Measurements from ENCODE around the gene DNAJA4. TPM values are rescaled to one million over a fixed set of nuclear protein-coding genes. Genes with fewer than 3 reads are reported as not detected.

The DNAJA4 gene
- total and polyA plus RNA-seq, 2 experiments from 2014 or later = 5.0 to 12.5 TPM

DNA sequence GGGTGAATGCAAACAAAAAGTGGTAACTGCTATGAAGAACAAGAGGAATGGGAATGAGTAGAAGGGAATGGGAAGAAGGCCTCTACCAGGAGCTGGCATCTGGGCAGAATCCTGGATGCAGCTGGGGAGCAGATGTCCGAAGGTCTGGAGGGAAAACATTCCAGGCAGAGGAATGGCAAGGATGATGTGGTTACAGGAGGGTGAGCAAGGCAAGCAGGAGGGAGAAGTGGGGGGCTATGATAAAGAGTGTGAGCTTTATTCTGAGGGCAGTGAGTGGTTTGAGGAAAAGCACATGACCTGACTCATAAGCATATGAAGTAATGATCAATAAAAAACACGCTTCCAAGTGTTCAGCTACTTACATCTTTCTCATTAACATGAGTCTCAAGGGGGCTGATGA lies 18.0 kb downstream of the DNAJA4 start:
- Histone ChIP-seq H3K9me2 (ENCODE audit: insufficient read depth) (no peaks in the 10 kb centered on the region), H3K27ac (ENCODE audit: low read depth) (no peak overlapping the region), H3K4me3 (no peak overlapping the region), H3F3A (replicated peaks; ENCODE audit: low read depth) (no peaks in the 10 kb centered on the region), H2AFZ (no peak overlapping the region), H3K4me2 (no peak overlapping the region), H3K79me2 (replicated peaks; ENCODE audit: insufficient read depth) (no peaks in the 10 kb centered on the region), H3K4me1 (ENCODE audit: insufficient read depth) (no peaks in the 10 kb centered on the region), H3K36me3 (ENCODE audit: insufficient read depth) (0 out of 2 replicates have a peak, but pooled peaks cover 5% of the 10 kb centered on the region), H4K20me1 (replicated peaks; ENCODE audit: insufficient read depth) (no peaks in the 10 kb centered on the region; the same call in 1 of the 2 replicates), H3K27me3 (ENCODE audit: insufficient read depth) (no peaks in the 10 kb centered on the region)
- ATAC-seq = no peak
- no peak overlapping the region for H3K27ac Mint-ChIP-seq
- H3K4me3 Mint-ChIP-seq = no peak overlapping the region
- no peaks in the 10 kb centered on the region for H3K9me3 Mint-ChIP-seq
- peaks cover 2% of the 10 kb centered on the region for H3K27me3 Mint-ChIP-seq (ENCODE audit: insufficient read depth, low read depth, poor library complexity)
- TF ChIP-seq CREB1 (CRISPR knock-in tag; IDR thresholded peaks at IDR 0.05; ENCODE audit: low read depth) (no peak), EZH2 (IDR thresholded peaks at IDR 0.05; ENCODE audit: low read depth, unreplicated experiment) (no peak), JUNB (IDR thresholded peaks at IDR 0.05; ENCODE audit: unreplicated experiment) (no peak), ZNF331 (CRISPR knock-in tag; IDR thresholded peaks at IDR 0.05; ENCODE audit: low read depth) (no peak), NANOG (IDR thresholded peaks at IDR 0.05; ENCODE audit: borderline replicate concordance) (no peak), POLR2AphosphoS5 (IDR thresholded peaks at IDR 0.05; ENCODE audit: low read depth) (no peak), EZH2phosphoT487 (IDR thresholded peaks at IDR 0.05; ENCODE audit: unreplicated experiment) (no peak), ZNF114 (CRISPR knock-in tag; IDR thresholded peaks at IDR 0.05) (no peak), STAT1 (IDR thresholded peaks at IDR 0.05; ENCODE audit: unreplicated experiment) (no peak)
- TF ChIP-seq, protein P1, sequence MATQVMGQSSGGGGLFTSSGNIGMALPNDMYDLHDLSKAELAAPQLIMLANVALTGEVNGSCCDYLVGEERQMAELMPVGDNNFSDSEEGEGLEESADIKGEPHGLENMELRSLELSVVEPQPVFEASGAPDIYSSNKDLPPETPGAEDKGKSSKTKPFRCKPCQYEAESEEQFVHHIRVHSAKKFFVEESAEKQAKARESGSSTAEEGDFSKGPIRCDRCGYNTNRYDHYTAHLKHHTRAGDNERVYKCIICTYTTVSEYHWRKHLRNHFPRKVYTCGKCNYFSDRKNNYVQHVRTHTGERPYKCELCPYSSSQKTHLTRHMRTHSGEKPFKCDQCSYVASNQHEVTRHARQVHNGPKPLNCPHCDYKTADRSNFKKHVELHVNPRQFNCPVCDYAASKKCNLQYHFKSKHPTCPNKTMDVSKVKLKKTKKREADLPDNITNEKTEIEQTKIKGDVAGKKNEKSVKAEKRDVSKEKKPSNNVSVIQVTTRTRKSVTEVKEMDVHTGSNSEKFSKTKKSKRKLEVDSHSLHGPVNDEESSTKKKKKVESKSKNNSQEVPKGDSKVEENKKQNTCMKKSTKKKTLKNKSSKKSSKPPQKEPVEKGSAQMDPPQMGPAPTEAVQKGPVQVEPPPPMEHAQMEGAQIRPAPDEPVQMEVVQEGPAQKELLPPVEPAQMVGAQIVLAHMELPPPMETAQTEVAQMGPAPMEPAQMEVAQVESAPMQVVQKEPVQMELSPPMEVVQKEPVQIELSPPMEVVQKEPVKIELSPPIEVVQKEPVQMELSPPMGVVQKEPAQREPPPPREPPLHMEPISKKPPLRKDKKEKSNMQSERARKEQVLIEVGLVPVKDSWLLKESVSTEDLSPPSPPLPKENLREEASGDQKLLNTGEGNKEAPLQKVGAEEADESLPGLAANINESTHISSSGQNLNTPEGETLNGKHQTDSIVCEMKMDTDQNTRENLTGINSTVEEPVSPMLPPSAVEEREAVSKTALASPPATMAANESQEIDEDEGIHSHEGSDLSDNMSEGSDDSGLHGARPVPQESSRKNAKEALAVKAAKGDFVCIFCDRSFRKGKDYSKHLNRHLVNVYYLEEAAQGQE (IDR thresholded peaks at IDR 0.05; ENCODE audit: unreplicated experiment) = no peak
- TF ChIP-seq, protein P2, sequence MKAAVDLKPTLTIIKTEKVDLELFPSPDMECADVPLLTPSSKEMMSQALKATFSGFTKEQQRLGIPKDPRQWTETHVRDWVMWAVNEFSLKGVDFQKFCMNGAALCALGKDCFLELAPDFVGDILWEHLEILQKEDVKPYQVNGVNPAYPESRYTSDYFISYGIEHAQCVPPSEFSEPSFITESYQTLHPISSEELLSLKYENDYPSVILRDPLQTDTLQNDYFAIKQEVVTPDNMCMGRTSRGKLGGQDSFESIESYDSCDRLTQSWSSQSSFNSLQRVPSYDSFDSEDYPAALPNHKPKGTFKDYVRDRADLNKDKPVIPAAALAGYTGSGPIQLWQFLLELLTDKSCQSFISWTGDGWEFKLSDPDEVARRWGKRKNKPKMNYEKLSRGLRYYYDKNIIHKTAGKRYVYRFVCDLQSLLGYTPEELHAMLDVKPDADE (IDR thresholded peaks at IDR 0.05) = no peak
- TF ChIP-seq, protein P3, sequence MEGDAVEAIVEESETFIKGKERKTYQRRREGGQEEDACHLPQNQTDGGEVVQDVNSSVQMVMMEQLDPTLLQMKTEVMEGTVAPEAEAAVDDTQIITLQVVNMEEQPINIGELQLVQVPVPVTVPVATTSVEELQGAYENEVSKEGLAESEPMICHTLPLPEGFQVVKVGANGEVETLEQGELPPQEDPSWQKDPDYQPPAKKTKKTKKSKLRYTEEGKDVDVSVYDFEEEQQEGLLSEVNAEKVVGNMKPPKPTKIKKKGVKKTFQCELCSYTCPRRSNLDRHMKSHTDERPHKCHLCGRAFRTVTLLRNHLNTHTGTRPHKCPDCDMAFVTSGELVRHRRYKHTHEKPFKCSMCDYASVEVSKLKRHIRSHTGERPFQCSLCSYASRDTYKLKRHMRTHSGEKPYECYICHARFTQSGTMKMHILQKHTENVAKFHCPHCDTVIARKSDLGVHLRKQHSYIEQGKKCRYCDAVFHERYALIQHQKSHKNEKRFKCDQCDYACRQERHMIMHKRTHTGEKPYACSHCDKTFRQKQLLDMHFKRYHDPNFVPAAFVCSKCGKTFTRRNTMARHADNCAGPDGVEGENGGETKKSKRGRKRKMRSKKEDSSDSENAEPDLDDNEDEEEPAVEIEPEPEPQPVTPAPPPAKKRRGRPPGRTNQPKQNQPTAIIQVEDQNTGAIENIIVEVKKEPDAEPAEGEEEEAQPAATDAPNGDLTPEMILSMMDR (conservative IDR thresholded peaks at IDR 0.05; ENCODE audit: low read depth in 2 of 2) = no peak
- TF ChIP-seq, protein P4, sequence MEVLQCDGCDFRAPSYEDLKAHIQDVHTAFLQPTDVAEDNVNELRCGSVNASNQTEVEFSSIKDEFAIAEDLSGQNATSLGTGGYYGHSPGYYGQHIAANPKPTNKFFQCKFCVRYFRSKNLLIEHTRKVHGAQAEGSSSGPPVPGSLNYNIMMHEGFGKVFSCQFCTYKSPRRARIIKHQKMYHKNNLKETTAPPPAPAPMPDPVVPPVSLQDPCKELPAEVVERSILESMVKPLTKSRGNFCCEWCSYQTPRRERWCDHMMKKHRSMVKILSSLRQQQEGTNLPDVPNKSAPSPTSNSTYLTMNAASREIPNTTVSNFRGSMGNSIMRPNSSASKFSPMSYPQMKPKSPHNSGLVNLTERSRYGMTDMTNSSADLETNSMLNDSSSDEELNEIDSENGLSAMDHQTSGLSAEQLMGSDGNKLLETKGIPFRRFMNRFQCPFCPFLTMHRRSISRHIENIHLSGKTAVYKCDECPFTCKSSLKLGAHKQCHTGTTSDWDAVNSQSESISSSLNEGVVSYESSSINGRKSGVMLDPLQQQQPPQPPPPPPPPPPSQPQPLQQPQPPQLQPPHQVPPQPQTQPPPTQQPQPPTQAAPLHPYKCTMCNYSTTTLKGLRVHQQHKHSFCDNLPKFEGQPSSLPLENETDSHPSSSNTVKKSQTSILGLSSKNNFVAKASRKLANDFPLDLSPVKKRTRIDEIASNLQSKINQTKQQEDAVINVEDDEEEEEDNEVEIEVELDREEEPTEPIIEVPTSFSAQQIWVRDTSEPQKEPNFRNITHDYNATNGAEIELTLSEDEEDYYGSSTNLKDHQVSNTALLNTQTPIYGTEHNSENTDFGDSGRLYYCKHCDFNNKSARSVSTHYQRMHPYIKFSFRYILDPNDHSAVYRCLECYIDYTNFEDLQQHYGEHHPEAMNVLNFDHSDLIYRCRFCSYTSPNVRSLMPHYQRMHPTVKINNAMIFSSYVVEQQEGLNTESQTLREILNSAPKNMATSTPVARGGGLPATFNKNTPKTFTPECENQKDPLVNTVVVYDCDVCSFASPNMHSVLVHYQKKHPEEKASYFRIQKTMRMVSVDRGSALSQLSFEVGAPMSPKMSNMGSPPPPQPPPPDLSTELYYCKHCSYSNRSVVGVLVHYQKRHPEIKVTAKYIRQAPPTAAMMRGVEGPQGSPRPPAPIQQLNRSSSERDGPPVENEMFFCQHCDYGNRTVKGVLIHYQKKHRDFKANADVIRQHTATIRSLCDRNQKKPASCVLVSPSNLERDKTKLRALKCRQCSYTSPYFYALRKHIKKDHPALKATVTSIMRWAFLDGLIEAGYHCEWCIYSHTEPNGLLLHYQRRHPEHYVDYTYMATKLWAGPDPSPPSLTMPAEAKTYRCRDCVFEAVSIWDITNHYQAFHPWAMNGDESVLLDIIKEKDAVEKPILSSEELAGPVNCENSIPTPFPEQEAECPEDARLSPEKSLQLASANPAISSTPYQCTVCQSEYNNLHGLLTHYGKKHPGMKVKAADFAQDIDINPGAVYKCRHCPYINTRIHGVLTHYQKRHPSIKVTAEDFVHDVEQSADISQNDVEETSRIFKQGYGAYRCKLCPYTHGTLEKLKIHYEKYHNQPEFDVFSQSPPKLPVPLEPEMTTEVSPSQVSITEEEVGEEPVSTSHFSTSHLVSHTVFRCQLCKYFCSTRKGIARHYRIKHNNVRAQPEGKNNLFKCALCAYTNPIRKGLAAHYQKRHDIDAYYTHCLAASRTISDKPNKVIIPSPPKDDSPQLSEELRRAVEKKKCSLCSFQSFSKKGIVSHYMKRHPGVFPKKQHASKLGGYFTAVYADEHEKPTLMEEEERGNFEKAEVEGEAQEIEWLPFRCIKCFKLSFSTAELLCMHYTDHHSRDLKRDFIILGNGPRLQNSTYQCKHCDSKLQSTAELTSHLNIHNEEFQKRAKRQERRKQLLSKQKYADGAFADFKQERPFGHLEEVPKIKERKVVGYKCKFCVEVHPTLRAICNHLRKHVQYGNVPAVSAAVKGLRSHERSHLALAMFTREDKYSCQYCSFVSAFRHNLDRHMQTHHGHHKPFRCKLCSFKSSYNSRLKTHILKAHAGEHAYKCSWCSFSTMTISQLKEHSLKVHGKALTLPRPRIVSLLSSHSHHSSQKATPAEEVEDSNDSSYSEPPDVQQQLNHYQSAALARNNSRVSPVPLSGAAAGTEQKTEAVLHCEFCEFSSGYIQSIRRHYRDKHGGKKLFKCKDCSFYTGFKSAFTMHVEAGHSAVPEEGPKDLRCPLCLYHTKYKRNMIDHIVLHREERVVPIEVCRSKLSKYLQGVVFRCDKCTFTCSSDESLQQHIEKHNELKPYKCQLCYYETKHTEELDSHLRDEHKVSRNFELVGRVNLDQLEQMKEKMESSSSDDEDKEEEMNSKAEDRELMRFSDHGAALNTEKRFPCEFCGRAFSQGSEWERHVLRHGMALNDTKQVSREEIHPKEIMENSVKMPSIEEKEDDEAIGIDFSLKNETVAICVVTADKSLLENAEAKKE (CRISPR knock-in tag; IDR thresholded peaks at IDR 0.05) = no peak
- DNase-seq (ENCODE audit: low spot score) = no peak
- H3K36me3 Mint-ChIP-seq (ENCODE audit: low read depth) = 0 out of 3 replicates have a peak, but pooled peaks cover 5% of the 10 kb centered on the region
- H3K4me1 Mint-ChIP-seq = no peaks in the 10 kb centered on the region
